Testis (tissue), 2 donors: ENCODE data around the gene GABRA1.

Experiments used
- POLR2A ChIP-seq: fragments of 450-650 bp; IDR thresholded peaks from one replicate; pipeline ENCODE4 v1.6.1; 2017; ENCODE audit warnings: antibody characterized with exemption, mild to moderate bottlenecking, moderate library complexity
- TF ChIP-seq, protein P1 (sequence below), 3 experiments: fragments of 450-650 bp in 2 of 3; fragments of 200-600 bp in 1 of 3; sonication (generic) in 1 of 3; IDR thresholded peaks; one replicate each; pipeline ENCODE4 v1.5.1; 2016 to 2019; ENCODE audit warnings: antibody characterized with exemption in 3 of 3, mild to moderate bottlenecking in 2 of 3, moderate library complexity in 1 of 3

DNA sequence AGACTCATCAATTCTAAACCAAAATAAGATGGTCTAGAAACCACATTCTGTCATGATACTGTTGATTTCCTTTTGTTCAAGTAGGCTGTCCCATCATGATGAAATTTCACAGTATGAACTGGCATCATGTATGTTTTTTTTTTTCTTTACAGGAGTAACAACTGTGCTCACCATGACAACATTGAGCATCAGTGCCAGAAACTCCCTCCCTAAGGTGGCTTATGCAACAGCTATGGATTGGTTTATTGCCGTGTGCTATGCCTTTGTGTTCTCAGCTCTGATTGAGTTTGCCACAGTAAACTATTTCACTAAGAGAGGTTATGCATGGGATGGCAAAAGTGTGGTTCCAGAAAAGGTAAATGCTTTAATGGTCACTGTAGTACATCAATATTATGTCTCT is 47.6 kb downstream of the GABRA1 start:
- TF ChIP-seq, protein P1, sequence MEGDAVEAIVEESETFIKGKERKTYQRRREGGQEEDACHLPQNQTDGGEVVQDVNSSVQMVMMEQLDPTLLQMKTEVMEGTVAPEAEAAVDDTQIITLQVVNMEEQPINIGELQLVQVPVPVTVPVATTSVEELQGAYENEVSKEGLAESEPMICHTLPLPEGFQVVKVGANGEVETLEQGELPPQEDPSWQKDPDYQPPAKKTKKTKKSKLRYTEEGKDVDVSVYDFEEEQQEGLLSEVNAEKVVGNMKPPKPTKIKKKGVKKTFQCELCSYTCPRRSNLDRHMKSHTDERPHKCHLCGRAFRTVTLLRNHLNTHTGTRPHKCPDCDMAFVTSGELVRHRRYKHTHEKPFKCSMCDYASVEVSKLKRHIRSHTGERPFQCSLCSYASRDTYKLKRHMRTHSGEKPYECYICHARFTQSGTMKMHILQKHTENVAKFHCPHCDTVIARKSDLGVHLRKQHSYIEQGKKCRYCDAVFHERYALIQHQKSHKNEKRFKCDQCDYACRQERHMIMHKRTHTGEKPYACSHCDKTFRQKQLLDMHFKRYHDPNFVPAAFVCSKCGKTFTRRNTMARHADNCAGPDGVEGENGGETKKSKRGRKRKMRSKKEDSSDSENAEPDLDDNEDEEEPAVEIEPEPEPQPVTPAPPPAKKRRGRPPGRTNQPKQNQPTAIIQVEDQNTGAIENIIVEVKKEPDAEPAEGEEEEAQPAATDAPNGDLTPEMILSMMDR (IDR thresholded peaks at IDR 0.05): no peak
- TF ChIP-seq POLR2A: no peak
